ENCODE measurements around the gene EDDM3A.

EDDM3A gene

DNA sequence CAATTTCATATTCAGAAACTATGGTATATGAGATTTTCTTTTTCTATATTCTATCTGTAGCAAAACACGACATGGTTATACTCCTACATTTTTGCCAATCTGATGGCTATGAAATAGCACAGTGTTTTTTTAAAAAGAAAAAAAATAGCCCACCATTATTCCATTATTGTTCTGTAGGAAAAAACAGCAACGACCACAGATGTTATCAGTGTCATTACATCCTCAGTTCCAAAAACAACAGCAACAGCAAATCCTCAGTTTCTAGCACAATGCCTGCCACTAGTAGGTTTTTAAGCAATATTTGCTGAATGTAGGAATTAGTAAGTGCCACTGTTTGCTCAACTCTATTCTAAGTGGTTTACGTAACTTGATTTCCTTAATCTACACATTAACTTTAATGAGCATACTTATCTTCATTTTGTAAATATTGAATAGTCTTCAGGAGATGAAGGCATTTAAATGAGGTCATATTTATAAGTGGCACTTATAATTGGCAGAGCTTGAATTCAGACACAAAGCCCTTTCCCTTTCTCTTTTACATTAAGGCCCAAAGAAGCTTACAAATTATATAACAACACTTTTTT is 43.6 kb downstream of the EDDM3A start:
- TF ChIP-seq NFIC (IDR thresholded peaks at IDR 0.05), result no peak

DNA sequence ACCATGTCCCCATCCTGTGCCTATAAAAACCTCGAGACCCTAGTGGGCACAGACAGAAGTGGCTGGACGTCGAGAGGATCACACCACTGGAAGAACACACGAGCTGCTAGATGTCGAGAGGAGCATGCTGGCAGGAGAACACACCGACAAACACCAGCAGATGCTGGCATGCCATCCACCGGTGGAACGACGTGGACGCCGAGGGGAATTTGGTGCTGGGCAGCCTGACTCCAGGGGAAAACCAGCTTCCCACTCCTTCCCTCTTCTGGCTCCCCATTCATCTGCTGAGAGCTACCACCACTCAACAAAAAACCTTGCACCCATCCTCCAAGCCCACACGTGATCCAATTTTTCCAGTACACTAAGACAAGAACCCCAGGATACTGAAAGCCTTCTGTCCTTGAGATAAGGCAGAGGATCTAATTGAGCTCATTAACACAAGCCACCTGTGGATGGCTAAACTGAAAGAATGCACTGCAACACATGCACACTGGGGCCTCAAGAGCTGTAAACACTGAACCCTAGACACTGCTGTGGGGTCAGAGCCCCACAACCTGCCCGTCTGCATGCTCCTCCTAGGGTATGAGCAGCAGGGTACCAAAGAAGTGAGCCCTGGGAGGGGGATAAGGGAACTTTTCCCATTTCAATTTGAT is 44.9 kb downstream of the EDDM3A start:
- no peak for TF ChIP-seq TEAD4 (IDR thresholded peaks at IDR 0.05)
- no peak for TF ChIP-seq RAD21 (IDR thresholded peaks at IDR 0.05; ENCODE audit: low read depth)
- TF ChIP-seq USF1 (IDR thresholded peaks at IDR 0.05), result no peak
- no peak for TF ChIP-seq TAF1 (IDR thresholded peaks at IDR 0.05; ENCODE audit: low read depth)
- TF ChIP-seq CEBPB (IDR thresholded peaks at IDR 0.05), result no peak
- no peak for TF ChIP-seq TCF12 (IDR thresholded peaks at IDR 0.05; ENCODE audit: low read depth)
- TF ChIP-seq ZBTB7A (IDR thresholded peaks at IDR 0.05; ENCODE audit: low read depth), result no peak
- TF ChIP-seq EGR1 (IDR thresholded peaks at IDR 0.05), result no peak
- no peak for TF ChIP-seq EP300 (IDR thresholded peaks at IDR 0.05; ENCODE audit: borderline replicate concordance)
- no peak for TF ChIP-seq CREB1 (IDR thresholded peaks at IDR 0.05; ENCODE audit: low read depth)
- TF ChIP-seq YY1 (IDR thresholded peaks at IDR 0.05; ENCODE audit: low read depth), result no peak
- no peak for TF ChIP-seq MAX (IDR thresholded peaks at IDR 0.05)

DNA sequence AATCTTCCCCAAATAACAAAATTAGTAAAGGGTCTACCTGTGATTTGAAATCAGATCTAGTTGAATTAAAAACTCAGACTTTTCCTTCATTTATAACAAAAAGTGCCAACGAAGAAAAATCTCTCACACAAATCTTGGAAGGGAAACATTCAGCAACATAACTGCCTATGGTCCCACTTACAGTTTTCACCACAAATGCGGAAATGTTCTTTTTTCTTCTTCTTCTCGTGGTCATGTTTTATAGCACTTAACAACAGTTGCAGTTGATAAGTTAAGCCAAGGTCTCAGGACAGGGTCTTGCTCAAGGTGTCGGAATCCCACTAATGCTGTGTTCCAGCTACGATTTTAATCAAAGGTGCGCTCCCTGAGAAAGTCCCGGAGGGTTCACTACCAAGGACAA is 45.5 kb downstream of the EDDM3A start:
- TF ChIP-seq NFIC (IDR thresholded peaks at IDR 0.05) (no peak), MAX (IDR thresholded peaks at IDR 0.05) (no peak)

GRCh38 chr14:20791597-20791996 is 45.9 kb downstream of the EDDM3A start:
- TF ChIP-seq EP300 (IDR thresholded peaks at IDR 0.05; ENCODE audit: borderline replicate concordance) (no peak), TAF1 (IDR thresholded peaks at IDR 0.05; ENCODE audit: low read depth) (no peak), NFIC (IDR thresholded peaks at IDR 0.05) (no peak), RAD21 (IDR thresholded peaks at IDR 0.05; ENCODE audit: low read depth) (no peak), ZBTB7A (IDR thresholded peaks at IDR 0.05; ENCODE audit: low read depth) (no peak), CREB1 (IDR thresholded peaks at IDR 0.05; ENCODE audit: low read depth) (no peak), TCF12 (IDR thresholded peaks at IDR 0.05; ENCODE audit: low read depth) (no peak), MAX (IDR thresholded peaks at IDR 0.05) (no peak), EGR1 (IDR thresholded peaks at IDR 0.05) (no peak), TEAD4 (IDR thresholded peaks at IDR 0.05) (no peak), USF1 (IDR thresholded peaks at IDR 0.05) (no peak), YY1 (IDR thresholded peaks at IDR 0.05; ENCODE audit: low read depth) (no peak), FOXM1 (IDR thresholded peaks at IDR 0.05; ENCODE audit: borderline replicate concordance, low read depth) (no peak), CEBPB (IDR thresholded peaks at IDR 0.05) (no peak)
- TF ChIP-seq, protein P1, sequence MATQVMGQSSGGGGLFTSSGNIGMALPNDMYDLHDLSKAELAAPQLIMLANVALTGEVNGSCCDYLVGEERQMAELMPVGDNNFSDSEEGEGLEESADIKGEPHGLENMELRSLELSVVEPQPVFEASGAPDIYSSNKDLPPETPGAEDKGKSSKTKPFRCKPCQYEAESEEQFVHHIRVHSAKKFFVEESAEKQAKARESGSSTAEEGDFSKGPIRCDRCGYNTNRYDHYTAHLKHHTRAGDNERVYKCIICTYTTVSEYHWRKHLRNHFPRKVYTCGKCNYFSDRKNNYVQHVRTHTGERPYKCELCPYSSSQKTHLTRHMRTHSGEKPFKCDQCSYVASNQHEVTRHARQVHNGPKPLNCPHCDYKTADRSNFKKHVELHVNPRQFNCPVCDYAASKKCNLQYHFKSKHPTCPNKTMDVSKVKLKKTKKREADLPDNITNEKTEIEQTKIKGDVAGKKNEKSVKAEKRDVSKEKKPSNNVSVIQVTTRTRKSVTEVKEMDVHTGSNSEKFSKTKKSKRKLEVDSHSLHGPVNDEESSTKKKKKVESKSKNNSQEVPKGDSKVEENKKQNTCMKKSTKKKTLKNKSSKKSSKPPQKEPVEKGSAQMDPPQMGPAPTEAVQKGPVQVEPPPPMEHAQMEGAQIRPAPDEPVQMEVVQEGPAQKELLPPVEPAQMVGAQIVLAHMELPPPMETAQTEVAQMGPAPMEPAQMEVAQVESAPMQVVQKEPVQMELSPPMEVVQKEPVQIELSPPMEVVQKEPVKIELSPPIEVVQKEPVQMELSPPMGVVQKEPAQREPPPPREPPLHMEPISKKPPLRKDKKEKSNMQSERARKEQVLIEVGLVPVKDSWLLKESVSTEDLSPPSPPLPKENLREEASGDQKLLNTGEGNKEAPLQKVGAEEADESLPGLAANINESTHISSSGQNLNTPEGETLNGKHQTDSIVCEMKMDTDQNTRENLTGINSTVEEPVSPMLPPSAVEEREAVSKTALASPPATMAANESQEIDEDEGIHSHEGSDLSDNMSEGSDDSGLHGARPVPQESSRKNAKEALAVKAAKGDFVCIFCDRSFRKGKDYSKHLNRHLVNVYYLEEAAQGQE (IDR thresholded peaks at IDR 0.05; ENCODE audit: low read depth), result no peak

GRCh38 chr14:20792556-20792955 is 46.9 kb downstream of the EDDM3A start:
- TF ChIP-seq TEAD4 (IDR thresholded peaks at IDR 0.05), result no peak
- TF ChIP-seq FOXM1 (IDR thresholded peaks at IDR 0.05; ENCODE audit: borderline replicate concordance, low read depth), result no peak
- TF ChIP-seq ZBTB7A (IDR thresholded peaks at IDR 0.05; ENCODE audit: low read depth), result no peak
- no peak for TF ChIP-seq USF1 (IDR thresholded peaks at IDR 0.05)
- no peak for TF ChIP-seq YY1 (IDR thresholded peaks at IDR 0.05; ENCODE audit: low read depth)
- TF ChIP-seq CEBPB (IDR thresholded peaks at IDR 0.05), result no peak
- TF ChIP-seq, protein P1 (IDR thresholded peaks at IDR 0.05; ENCODE audit: low read depth), result no peak
- TF ChIP-seq NFIC (IDR thresholded peaks at IDR 0.05), result no peak
- no peak for TF ChIP-seq EP300 (IDR thresholded peaks at IDR 0.05; ENCODE audit: borderline replicate concordance)
- no peak for TF ChIP-seq EGR1 (IDR thresholded peaks at IDR 0.05)
